Right lobe of liver (tissue), 6 donors: Measurements from ENCODE around the gene TCF4. TPM values are rescaled to one million over a fixed set of nuclear protein-coding genes. Genes with fewer than 3 reads are reported as not detected.

Source experiments
- ATAC-seq, 4 donors: fragments of 200-7000 bp; cut with Tn5 transposase; one replicate each; pipeline ENCODE4 v1.9.1; 2020; ENCODE audit warnings: mild to moderate bottlenecking in 4 of 4, moderate library complexity in 4 of 4
- DNase-seq, 3 donors: peaks; one replicate each; pipeline ENCODE4 v3.0.0-alpha.2; 2020
- H3K27ac ChIP-seq, 3 donors: fragments of 200-600 bp; one replicate each; pipeline ENCODE4 v1.8.0; 2022
- H3K27me3 ChIP-seq, 2 donors: fragments of 200-600 bp; one replicate each; pipeline ENCODE4 v1.8.0; 2022
- H3K36me3 ChIP-seq, 4 donors: fragments of 200-600 bp; sonication (generic) in 1 of 4; one replicate each; pipeline versions ENCODE4 v1.5.1 to v1.8.0; 2017 to 2022; ENCODE audit warnings: control low read depth in 1 of 4
- H3K4me1 ChIP-seq, 4 donors: fragments of 200-600 bp; sonication (generic) in 1 of 4; one replicate each; pipeline versions ENCODE4 v1.5.1 to v1.8.0; 2017 to 2022; ENCODE audit warnings: control low read depth in 1 of 4
- H3K4me3 ChIP-seq, 3 donors: fragments of 200-600 bp; one replicate each; pipeline ENCODE4 v1.8.0; 2022
- H3K9me3 ChIP-seq, 4 donors: fragments of 200-600 bp; sonication (generic) in 1 of 4; one replicate each; pipeline versions ENCODE4 v1.5.1 to v1.8.0; 2017 to 2022; ENCODE audit warnings: control low read depth in 1 of 4
- CTCF ChIP-seq, 4 donors: fragments of 200-600 bp in 3 of 4; fragments of 450-650 bp in 1 of 4; IDR thresholded peaks; one replicate each; pipeline versions ENCODE4 v1.5.1 to v1.8.0; 2016 to 2022; ENCODE audit warnings: antibody characterized with exemption in 4 of 4, mild to moderate bottlenecking in 2 of 4
- POLR2A ChIP-seq: fragments of 450-650 bp; IDR thresholded peaks from one replicate; pipeline ENCODE4 v1.6.1; 2017; ENCODE audit warnings: antibody characterized with exemption, mild to moderate bottlenecking
- WGBS: methylation state at CpG from one replicate; pipeline ENCODE4 v1.1.6; 2018; ENCODE audit warnings: low coverage, low lambda C conversion rate; ENCODE audit not compliant: insufficient coverage; ENCODE audit errors: missing lambda C conversion rate; 5-methylcytosine and 5-hydroxymethylcytosine counted together
- intact Hi-C, 2 donors: fragments of 100-400 bp; cut with DNase I; formaldehyde crosslinking; loops; one replicate each; pipeline versions ENCODE4 v1.11.2 to v1.14.1; 2022
- total RNA-seq, 6 experiments: library from RNA; depleted of rRNA in 2 of 6; stranded (reverse); fragments of >200 nt in 2 of 6; fragmentation: NEBNext Ultra II Directional in 3 of 6; extraction: Animal tissue kit (Norgen Biotek cat#: 25700) in 3 of 6; gene quantifications; one replicate each; pipeline versions ENCODE4 v1.1.0 to v1.2.4, GENCODE V29; 2016 to 2023
- donor health status: DM: no; HTN: yes; CAD: no.
- donor health status: DM: no; HTN: no; CAD: no.
- donor health status: DM: no; HTN: no; CAD: no.
- donor health status: DM: no; HTN: yes; CAD: no.
- donor health status: DM: no; HTN: yes; CAD: no.

TCF4 gene
- total RNA-seq, 6 experiments from 2014 or later, result 8.1 to 19.5 (median 10.4) TPM

GRCh38 chr18:55314615-55315237, 273.3 kb downstream of the TCF4 start:
- no peaks in the 10 kb centered on the region for H3K36me3 ChIP-seq
- peaks cover 0 to 5% of the 10 kb centered on the region in 2 donors for H3K27me3 ChIP-seq
- ATAC-seq, result no peak
- intact Hi-C loops, result no loop called here
- DNase-seq, result no peak
- no peaks in the 10 kb centered on the region for H3K9me3 ChIP-seq
- H3K4me3 ChIP-seq, result no peak overlapping the region
- TF ChIP-seq POLR2A (no peak), CTCF (IDR thresholded peaks at IDR 0.05) (no peak)
- no peak overlapping the region for H3K27ac ChIP-seq
- H3K4me1 ChIP-seq, result no peaks in the 10 kb centered on the region

- intact Hi-C loops, result no loop called here
- Histone ChIP-seq H3K36me3 (no peaks in the 10 kb centered on the region), H3K9me3 (no peaks in the 10 kb centered on the region), H3K27me3 (peaks cover 0 to under 1% of the 10 kb centered on the region in 2 donors), H3K4me1 (no peaks in the 10 kb centered on the region), H3K4me3 (no peak overlapping the region), H3K27ac (no peak overlapping the region)
- TF ChIP-seq POLR2A (no peak), CTCF (IDR thresholded peaks at IDR 0.05) (no peak)
- DNase-seq, result no peak
- WGBS, result 21% methylated on average over 1 of the region's 1 CpG
- ATAC-seq, result no peak
Measured at GRCh38 chr18:55314031-55314430, 274.0 kb downstream of the TCF4 start.

GRCh38 chr18:55310863-55311262, 277.1 kb downstream of the TCF4 start:
- intact Hi-C loops, result no loop called here
- TF ChIP-seq POLR2A, result no peak
- no peak for TF ChIP-seq CTCF (IDR thresholded peaks at IDR 0.05)
- H3K9me3 ChIP-seq, result no peaks in the 10 kb centered on the region
- no peak overlapping the region for H3K4me3 ChIP-seq
- no peaks in the 10 kb centered on the region for H3K4me1 ChIP-seq
- no peaks in the 10 kb centered on the region for H3K27me3 ChIP-seq
- WGBS, result 23% methylated on average over 2 of the region's 2 CpGs
- H3K36me3 ChIP-seq, result no peaks in the 10 kb centered on the region
- H3K27ac ChIP-seq, result no peak overlapping the region
- no peak for DNase-seq
- ATAC-seq, result no peak

GRCh38 chr18:55310044-55310676, 277.8 kb downstream of the TCF4 start:
- no peak for ATAC-seq
- Histone ChIP-seq H3K9me3 (no peaks in the 10 kb centered on the region), H3K4me1 (no peaks in the 10 kb centered on the region), H3K27me3 (no peaks in the 10 kb centered on the region), H3K36me3 (no peaks in the 10 kb centered on the region), H3K27ac (no peak overlapping the region), H3K4me3 (no peak overlapping the region)
- TF ChIP-seq POLR2A, result no peak
- TF ChIP-seq CTCF (IDR thresholded peaks at IDR 0.05), result no peak
- intact Hi-C loops, result no loop called here
- WGBS, result 76% methylated on average over 4 of the region's 4 CpGs
- no peak for DNase-seq
